Thyroid gland (tissue), 4 donors: ENCODE results near the gene CGB2.
"Not testable (repeated sequence)": the region's sequence is repeated elsewhere in the genome, so short reads cannot be mapped to it uniquely, and the experiment has no call there.

Experiments used
- CTCF ChIP-seq, 6 experiments: fragments of 200-600 bp in 3 of 6; fragments of 450-650 bp in 3 of 6; sonication (generic) in 3 of 6; IDR thresholded peaks; one replicate each; pipeline ENCODE4 v1.5.1; 2016 to 2019; ENCODE audit warnings: antibody characterized with exemption in 6 of 6, mild to moderate bottlenecking in 2 of 6, inconsistent platforms in 1 of 6, moderate library complexity in 1 of 6
- POLR2A ChIP-seq, 2 donors: fragments of 450-650 bp; IDR thresholded peaks; one replicate each; pipeline ENCODE4 v1.6.1; 2017; ENCODE audit warnings: antibody characterized with exemption in 2 of 2, mild to moderate bottlenecking in 2 of 2, moderate library complexity in 1 of 2

DNA sequence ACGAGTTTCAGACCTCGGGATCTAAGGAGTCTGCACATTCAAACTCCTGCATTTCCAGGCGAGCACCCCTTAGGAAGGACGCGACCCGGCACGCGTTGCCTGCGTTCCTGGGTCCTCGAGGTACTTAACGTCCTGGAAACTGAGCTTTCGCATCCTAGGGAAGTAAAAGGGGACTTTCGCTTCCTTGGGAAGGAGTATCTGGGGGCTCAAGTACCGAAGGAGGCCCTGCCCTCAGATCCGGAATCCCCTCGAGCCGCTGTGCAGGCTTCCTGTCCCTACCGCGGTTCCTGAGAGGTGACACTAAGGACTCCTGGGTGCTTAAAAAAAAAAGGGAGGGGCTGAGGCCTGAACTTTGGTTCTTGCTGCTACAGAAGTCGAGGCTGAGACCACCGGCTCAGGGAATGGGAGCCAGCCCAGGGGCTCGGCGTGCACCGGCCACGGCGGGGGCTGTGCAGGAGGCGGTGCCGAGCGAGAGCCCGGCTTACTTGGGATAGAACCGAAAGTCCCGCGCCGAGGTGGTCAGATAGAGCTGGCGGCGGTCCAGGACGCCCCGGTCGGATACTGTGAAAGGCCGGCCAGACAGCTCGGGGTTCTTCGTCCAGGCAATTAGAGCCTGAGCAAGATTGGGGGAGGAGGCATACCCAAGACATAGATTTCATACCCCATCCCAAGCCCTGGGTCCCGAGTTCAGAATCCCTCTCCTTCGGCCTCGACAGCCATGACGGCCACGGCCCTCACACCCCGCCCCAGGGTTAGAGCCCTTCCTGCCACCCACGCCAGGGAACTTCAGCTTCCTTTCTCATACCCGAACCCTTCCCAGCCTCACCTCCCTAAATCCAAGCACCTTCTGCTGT is 13.1 kb upstream of the CGB2 start:
- TF ChIP-seq CTCF, POLR2A (IDR thresholded peaks at IDR 0.05): not testable (repeated sequence)
